Dedifferentiated amniotic fluid mesenchymal stem cell (primary cell): ENCODE results near the gene MRPL27.
A peak's percentile ranks its signal among the peaks of the same experiment; 100 is the strongest.

ENCODE experiments used
- DNase-seq: peaks from one replicate; pipeline ENCODE4 v3.0.0-alpha.2; 2016; ENCODE audit errors: extremely low spot score

Gene MRPL27

DNA sequence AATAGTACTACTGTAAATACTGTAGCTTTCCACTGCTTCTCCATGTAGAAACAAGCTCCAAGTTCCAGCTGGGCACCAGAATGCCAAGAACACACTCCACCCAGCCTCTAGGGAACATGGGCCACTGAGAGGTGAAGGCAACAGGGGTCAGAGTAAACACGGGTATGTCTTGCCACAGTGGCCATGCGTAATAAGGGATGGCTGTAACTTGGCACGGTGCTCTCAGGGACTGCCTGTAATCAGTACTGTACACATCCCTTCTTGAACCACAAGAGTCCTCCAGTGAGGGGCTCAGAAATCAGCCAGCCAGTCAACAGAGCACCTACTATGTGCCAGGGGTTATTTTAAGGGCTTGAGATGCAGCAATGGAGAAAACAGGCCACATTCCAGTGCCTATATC lies 13.5 kb upstream of the MRPL27 start:
- no peak for DNase-seq

GRCh38 chr17:50382931-50383330 lies 9.9 kb upstream of the MRPL27 start:
- no peak for DNase-seq

- DNase-seq, result no peak
Observed at GRCh38 chr17:50381920-50382319, 8.9 kb upstream of the MRPL27 start.

DNA sequence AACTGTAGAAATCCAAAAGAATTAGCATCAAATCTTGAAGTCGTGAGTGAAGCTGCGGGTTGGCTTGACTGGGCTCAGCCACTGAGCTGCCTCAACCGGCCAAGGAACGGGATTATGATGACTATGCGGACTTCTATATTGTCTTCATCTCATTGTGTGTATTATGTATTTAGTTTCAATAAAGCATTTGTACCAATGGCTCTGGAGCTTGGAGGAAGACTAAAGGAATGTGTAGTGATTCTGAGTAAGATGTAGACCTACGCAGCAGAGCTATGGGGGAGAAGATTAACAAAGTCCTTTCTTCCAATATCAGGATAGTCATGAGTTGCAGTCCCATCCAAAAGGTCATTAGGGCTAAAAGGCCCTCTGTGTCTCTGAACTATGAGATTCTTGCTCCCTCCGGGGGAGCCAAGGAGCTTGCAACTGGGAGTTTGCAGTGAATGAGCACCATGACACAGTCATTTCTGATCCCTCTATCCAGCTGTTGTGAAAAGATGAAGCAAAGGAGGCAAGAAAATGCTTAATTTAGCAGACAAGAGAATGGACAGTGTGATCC lies 8.4 kb upstream of the MRPL27 start:
- DNase-seq, result no peak

DNA sequence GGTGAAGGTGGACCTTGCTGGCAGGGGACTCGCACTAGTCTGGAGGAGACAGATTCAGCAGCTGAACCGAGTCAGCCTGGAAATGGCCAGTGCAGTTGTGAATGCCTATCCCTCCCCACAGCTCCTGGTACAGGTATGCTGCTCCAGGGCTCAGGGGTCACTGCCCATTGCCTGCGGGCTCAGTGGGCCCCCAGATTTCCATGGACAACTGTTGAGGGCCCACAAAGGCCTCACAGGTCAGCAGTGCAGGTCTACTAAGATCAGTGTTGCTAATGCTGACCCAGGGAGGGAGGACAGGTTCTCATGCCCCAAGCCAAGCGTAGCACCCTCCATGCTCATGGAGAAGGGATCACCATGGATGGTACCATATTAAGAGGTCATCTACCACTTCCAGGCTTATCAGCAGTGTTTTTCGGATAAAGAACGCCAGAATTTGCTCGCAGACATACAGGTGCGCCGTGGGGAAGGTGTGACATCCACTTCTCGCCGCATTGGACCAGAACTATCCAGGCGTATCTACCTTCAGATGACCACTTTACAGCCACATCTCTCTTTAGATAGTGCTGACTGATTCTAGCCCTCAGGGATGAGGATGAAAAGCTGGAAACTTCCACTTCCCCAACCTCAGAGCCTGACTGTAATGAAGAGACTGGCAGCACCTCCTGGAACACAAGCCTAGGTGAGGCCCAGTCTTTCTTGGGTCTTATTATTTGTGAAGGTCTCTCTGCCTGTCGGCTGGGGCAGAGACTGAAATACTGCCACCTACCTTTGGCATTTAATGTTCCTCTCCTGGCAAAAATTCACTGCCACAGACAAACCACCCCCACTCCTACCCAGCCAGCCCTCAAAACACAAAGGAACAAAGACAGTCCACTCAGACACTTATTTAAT lies 7.6 kb upstream of the MRPL27 start:
- no peak for DNase-seq

DNA sequence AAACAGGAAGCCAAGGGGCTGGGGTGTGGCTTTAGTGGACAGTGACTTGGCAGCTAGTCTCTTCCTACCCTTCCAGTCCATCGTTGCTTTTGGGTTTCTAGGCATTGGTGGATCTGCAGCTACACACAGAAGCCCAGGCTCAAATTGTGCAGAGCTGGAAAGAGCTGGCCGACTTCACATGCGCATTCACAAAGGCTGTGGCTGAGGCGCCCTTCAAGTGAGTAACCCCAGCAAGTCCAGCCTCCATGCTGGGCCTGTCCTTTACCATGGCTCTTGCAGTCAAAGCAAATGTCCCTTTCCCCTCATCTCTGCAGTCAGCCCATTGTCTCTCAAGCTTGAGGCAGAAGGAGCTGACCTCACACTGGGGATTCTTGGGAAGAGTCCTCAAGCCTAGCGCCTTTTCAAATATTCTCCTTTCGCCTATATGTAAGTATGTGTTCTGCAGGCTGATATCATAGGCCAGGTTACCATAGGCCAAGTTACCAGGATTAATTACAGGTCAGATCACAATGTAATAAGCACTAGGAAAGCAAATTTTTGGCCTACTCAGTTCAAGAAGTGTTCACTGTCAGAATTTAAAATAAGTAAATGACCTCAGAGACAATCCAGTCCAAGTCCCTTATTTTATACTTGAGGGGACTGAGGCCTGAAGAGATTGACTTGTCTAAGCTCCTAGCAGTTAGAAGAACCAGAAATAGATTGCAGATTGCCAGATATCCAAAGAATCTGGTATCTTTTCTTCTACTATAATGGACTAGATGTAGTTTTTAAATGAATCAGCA lies 6.6 kb upstream of the MRPL27 start:
- DNase-seq, result no peak

DNA sequence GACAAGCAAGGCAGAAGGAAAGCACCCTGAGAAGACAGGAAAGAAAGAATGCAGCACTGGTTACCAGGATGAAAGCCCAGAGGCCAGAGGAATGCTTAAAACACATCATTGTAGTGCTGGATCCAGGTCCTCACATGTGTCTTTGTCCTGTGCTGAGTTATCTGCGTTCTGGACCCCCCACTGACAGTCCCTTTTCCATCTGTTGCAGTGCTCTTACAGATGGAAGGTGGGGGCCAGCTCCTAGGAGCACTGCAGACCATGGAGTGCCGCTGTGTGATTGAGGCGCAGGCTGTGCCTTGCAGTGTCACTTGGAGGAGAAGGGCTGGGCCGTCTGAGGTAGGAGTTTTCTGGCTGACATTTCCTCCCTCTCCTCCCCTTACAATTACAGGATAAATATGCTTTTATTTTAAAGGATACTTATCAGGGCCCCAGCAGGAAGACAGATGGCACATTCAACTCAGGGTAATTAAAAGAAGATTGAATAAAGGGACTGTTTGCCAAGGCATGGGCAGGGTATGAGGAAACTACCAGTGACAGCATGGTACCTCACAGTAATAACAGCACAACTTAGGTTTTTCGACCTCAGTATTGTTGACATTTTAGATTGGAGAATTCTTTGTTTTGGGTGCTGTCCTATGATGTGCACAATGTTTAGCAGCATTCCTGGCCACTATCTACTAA lies 3.0 kb upstream of the MRPL27 start:
- DNase-seq, result no peak

GRCh38 chr17:50373705-50374104 lies 721 bp upstream of the MRPL27 start:
- DNase-seq, result no peak

- no peak for DNase-seq
Observed at GRCh38 chr17:50372222-50372757, 694 bp downstream of the MRPL27 start.

GRCh38 chr17:50371526-50371925 lies 1.5 kb downstream of the MRPL27 start:
- DNase-seq, result no peak

DNA sequence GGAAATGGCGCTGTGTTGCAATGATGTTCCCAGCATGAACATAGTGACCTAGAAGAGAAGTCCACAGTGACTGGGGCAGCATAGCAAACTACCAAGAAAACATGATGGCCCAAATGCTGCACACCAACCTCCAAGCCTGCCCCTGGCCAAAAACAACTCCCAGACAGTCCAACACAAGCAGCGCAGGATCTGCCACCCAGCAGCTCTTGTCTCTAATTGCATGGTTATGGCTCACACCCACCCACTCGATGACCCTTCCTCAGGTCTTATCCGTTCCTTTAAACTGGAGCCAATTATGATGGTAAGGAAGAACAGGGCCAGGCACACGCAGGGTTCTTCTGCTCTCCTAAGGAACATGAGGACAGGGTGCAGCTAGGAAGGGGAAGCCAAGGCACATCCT lies 2.9 kb downstream of the MRPL27 start:
- no peak for DNase-seq

DNA sequence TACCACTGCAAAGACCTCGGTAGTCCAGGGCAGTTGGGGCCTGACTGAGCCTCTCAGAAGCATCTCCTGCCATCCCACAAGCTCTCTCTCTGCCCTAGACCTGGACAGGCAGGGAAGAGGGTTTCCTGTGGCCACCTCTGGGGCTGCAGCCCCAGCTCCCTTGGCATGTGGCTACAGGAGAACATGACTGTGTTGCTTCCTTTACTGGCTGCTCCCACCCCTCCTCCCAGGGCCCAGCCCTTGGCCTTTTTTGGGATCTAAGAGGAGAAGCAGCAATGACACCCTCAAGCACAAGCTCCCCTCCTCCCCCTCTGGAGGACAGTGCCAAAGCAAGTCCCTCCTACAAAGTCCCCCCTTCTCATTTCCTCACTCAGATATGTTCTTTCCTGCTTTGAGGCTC lies 5.6 kb downstream of the MRPL27 start:
- DNase-seq, result no peak

- DNase-seq, result no peak
Observed at GRCh38 chr17:50365649-50366393, 7.2 kb downstream of the MRPL27 start.

GRCh38 chr17:50365165-50365564 lies 7.8 kb downstream of the MRPL27 start:
- DNase-seq, result no peak

- peak; percentile 23 for DNase-seq
Observed at GRCh38 chr17:50364715-50365114, 8.3 kb downstream of the MRPL27 start.

DNA sequence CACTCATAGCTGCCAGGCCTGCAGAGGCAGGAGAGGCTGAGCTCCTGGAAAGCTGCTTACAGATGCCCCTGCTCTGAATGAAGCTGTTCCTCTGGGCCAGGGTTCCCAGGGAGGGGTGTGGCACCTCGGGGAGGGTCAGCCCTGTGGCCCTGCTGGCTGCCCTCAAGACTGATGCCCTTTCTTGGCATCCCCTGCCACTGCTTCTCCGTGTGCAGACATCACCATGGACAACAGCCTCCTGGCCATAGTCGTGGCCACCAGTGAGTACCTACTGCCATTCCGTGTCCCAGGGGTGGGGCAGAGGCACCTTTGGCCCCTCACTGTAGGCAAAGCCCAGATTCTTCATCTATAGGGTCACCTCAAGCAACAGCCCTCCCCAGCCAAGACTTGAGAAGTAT lies 8.9 kb downstream of the MRPL27 start:
- DNase-seq, result no peak

DNA sequence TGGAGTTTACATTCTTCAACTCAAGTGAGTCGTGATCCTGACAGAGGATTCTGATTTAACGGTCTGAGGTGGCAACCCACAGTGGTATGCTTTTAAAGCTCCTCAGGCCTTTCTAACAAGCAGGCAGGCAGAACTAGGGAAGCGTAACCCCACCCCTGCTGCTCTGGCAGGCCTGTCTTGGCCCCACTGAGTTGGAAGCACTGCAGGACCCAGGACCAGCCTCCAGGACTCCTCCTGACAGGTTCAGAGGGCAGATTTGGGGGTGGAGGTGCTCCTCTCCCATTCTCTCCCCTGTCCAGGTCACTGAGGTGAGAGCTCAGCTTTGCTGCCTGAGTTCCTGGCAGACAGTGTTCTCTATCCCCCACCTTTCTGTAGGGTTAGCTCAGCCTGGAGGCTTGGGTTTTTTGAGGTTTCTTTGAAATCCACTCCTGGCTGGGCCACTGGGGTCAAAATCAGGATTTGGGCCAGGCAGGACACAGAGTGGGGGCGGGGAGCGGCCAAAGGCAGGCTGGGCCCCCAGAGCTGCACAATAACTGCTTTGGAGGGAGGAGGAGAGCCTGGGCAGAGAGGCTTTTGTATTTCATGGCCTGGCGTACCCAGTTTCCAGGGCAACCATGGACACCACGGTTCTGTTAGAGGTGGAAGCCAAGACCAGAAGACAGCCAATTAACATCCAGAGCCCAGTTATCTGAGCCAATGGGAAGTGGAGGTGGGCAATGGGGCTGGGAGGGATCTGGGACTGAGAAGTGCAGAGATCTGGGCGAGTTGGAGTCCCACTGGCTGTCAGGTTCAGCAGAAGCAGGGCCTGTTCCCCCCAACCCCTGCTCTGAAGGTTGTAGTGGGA lies 9.5 kb downstream of the MRPL27 start:
- no peak for DNase-seq

DNA sequence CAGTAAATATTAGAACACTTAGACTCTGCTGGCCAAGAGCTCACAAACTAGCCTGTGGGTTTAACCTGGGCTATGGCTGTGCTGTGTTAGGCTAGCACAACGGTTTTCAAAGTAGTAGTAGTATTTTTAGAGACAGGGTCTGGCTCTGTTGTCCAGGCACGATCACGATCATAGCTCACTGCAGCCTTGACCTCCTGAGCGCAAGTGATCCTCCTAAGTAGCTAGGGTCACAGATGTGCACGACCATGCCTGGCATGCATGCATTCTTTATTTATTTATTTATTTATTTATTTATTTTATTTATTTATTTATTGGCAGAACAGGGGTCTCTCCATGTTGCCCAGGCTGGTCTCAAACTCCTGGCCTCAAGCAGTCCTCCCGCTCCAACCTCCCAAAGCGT lies 10.3 kb downstream of the MRPL27 start:
- no peak for DNase-seq

GRCh38 chr17:50361561-50362480 lies 11.2 kb downstream of the MRPL27 start:
- DNase-seq, result peak; percentile 41
